ENCODE results near the gene LMTK2. TPM values are rescaled to one million over a fixed set of nuclear protein-coding genes. Genes with fewer than 3 reads are reported as not detected.

LMTK2 gene
- total RNA-seq, 1 donor from 2014 or later, result 8.4 TPM

DNA sequence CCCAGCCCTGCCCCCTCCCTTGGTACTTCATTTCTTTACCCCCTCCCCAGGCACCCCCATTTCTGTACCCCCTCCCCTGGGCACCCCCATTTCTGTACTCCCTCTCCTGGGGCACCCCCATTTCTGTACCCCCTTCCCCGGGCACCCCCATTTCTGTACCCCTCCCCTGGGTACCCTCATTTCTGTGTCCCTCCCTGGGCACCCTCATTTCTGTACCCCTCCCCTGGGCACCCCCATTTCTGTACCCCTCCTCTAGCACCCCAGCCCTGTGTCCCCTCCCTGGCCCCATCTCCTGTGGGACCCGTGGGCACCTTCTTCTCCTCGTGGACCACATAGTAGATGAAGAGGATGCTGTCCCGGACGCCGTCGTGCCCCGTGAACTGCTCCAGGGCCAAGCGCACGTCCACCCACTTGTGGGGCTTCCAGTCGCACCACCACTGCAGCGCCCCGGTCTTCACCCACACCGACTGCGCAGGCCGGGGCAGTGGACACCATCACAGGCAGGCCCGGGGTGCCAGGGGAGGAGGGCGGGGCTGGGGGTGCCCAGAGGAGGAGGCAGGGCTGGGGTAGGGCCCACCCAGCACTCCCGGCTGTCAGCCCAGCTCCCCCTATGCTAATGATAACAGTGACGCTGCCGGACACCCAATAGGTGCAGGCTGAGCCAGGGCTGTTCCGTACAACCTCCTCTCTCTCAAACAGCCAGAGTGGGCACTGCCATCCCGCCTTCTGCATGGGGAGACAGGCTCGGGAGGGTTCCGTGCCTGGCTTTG is 125.0 kb downstream of the LMTK2 start:
- H3K4me3 ChIP-seq (ENCODE audit: low read length in 3 of 3), result no peak overlapping the region
- no peak overlapping the region for H3K9ac ChIP-seq (ENCODE audit: low read depth in 1 of 3, low read length in 3 of 3)
- H3K36me3 ChIP-seq (ENCODE audit: control insufficient read depth in 3 of 3, insufficient read depth in 3 of 3, low read length in 3 of 3), result peaks cover 10 to 16% (median 10%) of the 10 kb centered on the region in 3 donors
- H3K27ac ChIP-seq (ENCODE audit: low read depth, low read length), result no peak overlapping the region
- H3K4me1 ChIP-seq (ENCODE audit: control insufficient read depth in 3 of 3, insufficient read depth in 3 of 3, low read length in 3 of 3), result peaks cover 6 to 10% (median 8%) of the 10 kb centered on the region in 3 donors
- H3K27me3 ChIP-seq (ENCODE audit: control insufficient read depth in 3 of 3, insufficient read depth in 3 of 3, low read length in 3 of 3), result no peaks in the 10 kb centered on the region
- H3K9me3 ChIP-seq (ENCODE audit: control insufficient read depth in 3 of 3, low read length in 3 of 3), result no peaks in the 10 kb centered on the region

DNA sequence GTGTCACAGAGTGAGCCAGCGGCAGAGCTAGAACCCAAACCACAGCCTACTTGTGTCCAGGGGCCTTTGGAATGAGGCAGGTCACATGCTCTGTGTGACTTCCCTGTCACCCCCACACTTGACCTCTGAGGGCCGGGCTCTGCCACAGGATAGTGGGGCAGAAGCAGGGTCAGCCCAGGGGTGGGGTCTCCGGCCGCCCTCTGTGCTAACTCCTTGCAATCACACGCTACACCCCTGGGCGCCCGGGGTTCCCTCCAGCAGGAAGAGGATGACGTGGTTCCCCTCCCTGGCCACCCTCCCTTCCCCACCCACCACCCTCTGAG is 125.6 kb downstream of the LMTK2 start:
- H3K4me3 ChIP-seq (ENCODE audit: low read length in 3 of 3), result no peak overlapping the region
- no peak overlapping the region for H3K9ac ChIP-seq (ENCODE audit: low read depth in 1 of 3, low read length in 3 of 3)
- H3K36me3 ChIP-seq (ENCODE audit: control insufficient read depth in 3 of 3, insufficient read depth in 3 of 3, low read length in 3 of 3), result peaks cover 10 to 20% (median 10%) of the 10 kb centered on the region in 3 donors
- H3K4me1 ChIP-seq (ENCODE audit: control insufficient read depth in 3 of 3, insufficient read depth in 3 of 3, low read length in 3 of 3), result peaks cover 6 to 10% (median 8%) of the 10 kb centered on the region in 3 donors
- H3K27me3 ChIP-seq (ENCODE audit: control insufficient read depth in 3 of 3, insufficient read depth in 3 of 3, low read length in 3 of 3), result no peaks in the 10 kb centered on the region
- no peaks in the 10 kb centered on the region for H3K9me3 ChIP-seq (ENCODE audit: control insufficient read depth in 3 of 3, low read length in 3 of 3)
- H3K27ac ChIP-seq (ENCODE audit: low read depth, low read length), result no peak overlapping the region

DNA sequence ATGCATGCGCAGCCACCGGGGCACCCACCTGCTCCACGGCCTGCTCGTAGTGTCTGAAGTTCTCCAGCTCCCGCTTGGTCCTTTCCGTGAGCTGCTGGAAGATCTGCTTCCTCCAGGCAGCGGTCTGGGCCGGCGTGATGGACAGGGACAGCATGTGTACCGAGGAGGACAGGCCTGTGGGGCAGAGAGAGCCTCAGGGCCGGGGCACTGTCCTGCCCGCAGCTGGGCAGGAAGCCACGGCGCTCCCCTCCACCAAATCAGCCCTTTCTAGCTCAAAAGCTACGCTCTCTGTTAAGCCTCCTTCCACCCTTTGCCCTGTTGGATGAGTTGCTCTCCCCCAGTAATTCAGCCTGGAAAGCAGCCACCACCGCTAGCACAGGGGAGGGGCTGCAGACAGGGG is 126.1 kb downstream of the LMTK2 start:
- Histone ChIP-seq H3K9ac (ENCODE audit: low read depth in 1 of 3, low read length in 3 of 3) (no peak overlapping the region), H3K9me3 (ENCODE audit: control insufficient read depth in 3 of 3, low read length in 3 of 3) (no peaks in the 10 kb centered on the region), H3K27me3 (ENCODE audit: control insufficient read depth in 3 of 3, insufficient read depth in 3 of 3, low read length in 3 of 3) (no peaks in the 10 kb centered on the region), H3K4me1 (ENCODE audit: control insufficient read depth in 3 of 3, insufficient read depth in 3 of 3, low read length in 3 of 3) (peaks cover 6 to 10% (median 8%) of the 10 kb centered on the region in 3 donors), H3K4me3 (ENCODE audit: low read length in 3 of 3) (no peak overlapping the region), H3K36me3 (ENCODE audit: control insufficient read depth in 3 of 3, insufficient read depth in 3 of 3, low read length in 3 of 3) (peaks cover 9 to 20% (median 9%) of the 10 kb centered on the region in 3 donors), H3K27ac (ENCODE audit: low read depth, low read length) (no peak overlapping the region)

DNA sequence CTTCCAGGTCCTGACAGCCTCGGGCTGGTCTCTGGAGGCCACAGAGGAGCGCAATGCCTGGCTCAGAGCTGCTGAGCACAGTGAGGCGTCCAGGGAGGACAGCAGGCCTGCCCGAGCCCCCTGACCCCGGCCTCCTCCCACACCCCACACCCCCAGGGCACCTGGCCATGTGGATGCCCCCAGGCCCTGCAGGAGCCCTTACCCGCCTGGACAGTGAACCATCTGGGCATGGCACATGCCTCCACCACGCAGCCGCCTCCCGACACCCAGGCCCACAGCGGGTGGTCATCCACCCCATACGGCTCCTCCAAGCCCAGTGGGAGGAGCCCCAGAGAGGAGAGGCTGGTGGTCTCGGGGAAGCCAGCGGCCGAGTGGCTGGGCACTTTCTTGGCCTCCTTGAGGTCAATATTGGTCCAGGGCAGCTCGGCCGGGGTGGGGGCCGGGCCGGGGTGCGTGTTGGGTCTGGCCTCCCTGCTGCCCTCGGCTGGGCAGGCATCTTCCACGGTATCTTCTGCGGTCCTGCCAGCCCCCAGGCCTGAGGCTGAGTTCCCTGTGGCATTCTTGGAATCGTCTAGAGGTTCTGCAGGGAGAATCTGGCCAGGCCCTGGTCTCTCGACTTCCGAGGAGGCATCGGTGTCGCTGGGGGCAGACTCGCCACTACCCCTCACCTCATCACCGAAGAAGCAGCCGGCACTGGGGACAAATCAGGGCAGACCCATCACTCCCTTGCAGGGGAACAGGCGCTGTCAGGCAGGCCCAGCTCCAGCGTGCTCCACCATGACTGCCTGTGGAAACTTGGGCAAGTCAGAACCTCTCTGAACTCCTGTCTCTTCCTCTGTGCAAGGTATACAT is 126.8 kb downstream of the LMTK2 start:
- Histone ChIP-seq H3K27ac (ENCODE audit: low read depth, low read length) (no peak overlapping the region), H3K9ac (ENCODE audit: low read depth in 1 of 3, low read length in 3 of 3) (no peak overlapping the region), H3K4me3 (ENCODE audit: low read length in 3 of 3) (no peak overlapping the region), H3K36me3 (ENCODE audit: control insufficient read depth in 3 of 3, insufficient read depth in 3 of 3, low read length in 3 of 3) (peaks cover 8 to 22% (median 8%) of the 10 kb centered on the region in 3 donors), H3K9me3 (ENCODE audit: control insufficient read depth in 3 of 3, low read length in 3 of 3) (no peaks in the 10 kb centered on the region), H3K27me3 (ENCODE audit: control insufficient read depth in 3 of 3, insufficient read depth in 3 of 3, low read length in 3 of 3) (no peaks in the 10 kb centered on the region), H3K4me1 (ENCODE audit: control insufficient read depth in 3 of 3, insufficient read depth in 3 of 3, low read length in 3 of 3) (peaks cover 6 to 10% (median 8%) of the 10 kb centered on the region in 3 donors)

DNA sequence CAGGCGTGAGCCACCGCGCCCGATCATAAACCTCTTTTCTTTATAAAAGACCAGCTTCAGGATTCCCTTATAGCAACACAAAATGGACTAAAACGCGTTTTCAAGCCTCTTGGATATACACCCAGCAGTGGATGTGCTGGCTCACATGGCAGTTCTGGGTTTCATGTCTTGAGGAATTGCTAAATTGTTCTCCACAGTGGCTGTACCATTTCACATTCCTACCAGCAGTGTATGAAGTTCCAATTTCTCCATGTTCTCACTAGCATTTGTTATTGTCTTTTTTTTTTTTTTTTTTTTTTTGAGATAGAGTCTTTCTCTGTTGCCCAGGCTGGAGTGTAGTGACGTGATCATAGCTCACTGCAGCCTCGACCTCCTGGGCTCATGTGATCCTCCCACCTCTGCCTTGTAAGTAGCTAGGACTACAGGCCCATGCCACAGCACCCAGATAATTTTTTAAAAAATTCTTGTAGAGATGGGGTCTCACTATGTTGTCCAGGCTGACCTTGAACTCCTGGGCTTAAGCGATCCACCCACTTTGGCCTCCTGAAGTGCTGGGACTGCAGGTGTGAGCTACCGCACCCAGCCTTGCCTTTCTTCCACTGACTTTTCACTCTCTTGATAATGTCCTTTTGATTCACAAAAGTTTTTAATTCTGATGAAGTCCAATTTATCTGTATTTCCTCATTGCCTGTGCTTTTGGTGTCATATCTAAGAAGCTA is 127.9 kb downstream of the LMTK2 start:
- no peaks in the 10 kb centered on the region for H3K27me3 ChIP-seq (ENCODE audit: control insufficient read depth in 3 of 3, insufficient read depth in 3 of 3, low read length in 3 of 3)
- peaks cover under 1 to 2% (median under 1%) of the 10 kb centered on the region in 3 donors for H3K4me1 ChIP-seq (ENCODE audit: control insufficient read depth in 3 of 3, insufficient read depth in 3 of 3, low read length in 3 of 3)
- no peak overlapping the region for H3K4me3 ChIP-seq (ENCODE audit: low read length in 3 of 3)
- H3K27ac ChIP-seq (ENCODE audit: low read depth, low read length), result no peak overlapping the region
- no peaks in the 10 kb centered on the region for H3K9me3 ChIP-seq (ENCODE audit: control insufficient read depth in 3 of 3, low read length in 3 of 3)
- H3K9ac ChIP-seq (ENCODE audit: low read depth in 1 of 3, low read length in 3 of 3), result no peak overlapping the region
- peaks cover 13 to 31% (median 18%) of the 10 kb centered on the region in 3 donors for H3K36me3 ChIP-seq (ENCODE audit: control insufficient read depth in 3 of 3, insufficient read depth in 3 of 3, low read length in 3 of 3)

DNA sequence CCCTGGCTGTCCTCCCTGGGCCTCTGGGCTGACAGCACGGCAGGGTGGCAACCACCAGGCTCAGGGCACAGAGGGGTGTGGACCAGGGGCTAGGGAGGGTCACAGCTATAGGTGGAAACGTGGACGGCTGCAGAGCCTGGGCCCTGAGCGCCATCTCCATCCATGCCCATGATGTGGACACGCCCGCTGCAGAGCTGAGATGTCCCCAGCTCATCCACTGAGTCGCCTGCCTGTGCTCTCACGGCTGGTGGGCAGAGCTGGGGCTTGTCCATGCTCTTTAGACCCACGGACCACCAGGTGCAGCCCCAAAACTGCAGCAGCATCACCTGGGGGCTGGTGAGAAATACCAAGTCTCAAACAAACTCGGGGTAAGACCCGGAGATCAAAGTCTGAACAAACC is 129.2 kb downstream of the LMTK2 start:
- H3K4me1 ChIP-seq (ENCODE audit: control insufficient read depth in 3 of 3, insufficient read depth in 3 of 3, low read length in 3 of 3), result no peaks in the 10 kb centered on the region
- H3K27ac ChIP-seq (ENCODE audit: low read depth, low read length), result no peak overlapping the region
- peaks cover 15 to 37% (median 23%) of the 10 kb centered on the region in 3 donors for H3K36me3 ChIP-seq (ENCODE audit: control insufficient read depth in 3 of 3, insufficient read depth in 3 of 3, low read length in 3 of 3)
- H3K9me3 ChIP-seq (ENCODE audit: control insufficient read depth in 3 of 3, low read length in 3 of 3), result no peaks in the 10 kb centered on the region
- no peak overlapping the region for H3K4me3 ChIP-seq (ENCODE audit: low read length in 3 of 3)
- H3K9ac ChIP-seq (ENCODE audit: low read depth in 1 of 3, low read length in 3 of 3), result no peak overlapping the region
- H3K27me3 ChIP-seq (ENCODE audit: control insufficient read depth in 3 of 3, insufficient read depth in 3 of 3, low read length in 3 of 3), result no peaks in the 10 kb centered on the region

DNA sequence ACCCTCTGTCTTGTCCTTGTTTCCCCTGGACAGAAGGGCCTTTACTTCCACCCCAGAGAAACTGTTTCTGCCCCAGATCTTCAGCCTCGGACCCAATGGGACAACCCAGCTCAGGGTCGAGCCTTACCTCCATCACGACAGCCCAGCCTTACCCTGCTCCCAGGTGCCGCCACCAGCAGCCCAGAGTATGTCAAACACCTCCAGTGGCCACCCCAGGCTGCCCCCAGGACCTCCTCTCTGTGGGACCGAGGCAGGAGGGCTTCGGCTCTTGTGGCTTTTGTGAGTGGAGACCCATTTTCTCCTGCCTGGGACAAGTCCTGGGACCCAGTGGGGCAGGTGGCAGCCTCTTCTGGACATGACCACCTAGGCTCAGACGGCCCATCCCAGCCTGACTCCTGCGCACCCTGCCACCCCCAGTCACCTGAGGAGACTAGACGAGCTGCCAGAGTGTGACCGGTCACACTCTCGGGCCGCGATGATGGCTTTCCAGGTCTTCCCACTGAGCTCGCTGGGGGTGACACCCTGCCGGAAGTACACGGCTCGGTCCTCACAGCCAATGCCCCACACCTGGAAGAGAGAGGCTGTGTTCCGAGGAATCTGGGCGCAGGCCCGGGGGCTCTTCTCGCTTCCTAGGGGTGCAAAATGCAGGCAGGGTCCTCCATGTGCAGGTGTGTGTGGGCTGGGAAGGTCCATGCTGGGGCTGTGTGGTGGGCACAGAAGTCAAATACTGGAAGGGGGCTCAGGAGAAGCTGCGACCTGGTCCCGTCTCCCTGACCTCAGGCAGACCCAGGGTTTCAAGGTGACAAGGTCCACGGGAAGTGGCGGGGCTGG is 129.9 kb downstream of the LMTK2 start:
- peaks cover 15 to 40% (median 27%) of the 10 kb centered on the region in 3 donors for H3K36me3 ChIP-seq (ENCODE audit: control insufficient read depth in 3 of 3, insufficient read depth in 3 of 3, low read length in 3 of 3)

DNA sequence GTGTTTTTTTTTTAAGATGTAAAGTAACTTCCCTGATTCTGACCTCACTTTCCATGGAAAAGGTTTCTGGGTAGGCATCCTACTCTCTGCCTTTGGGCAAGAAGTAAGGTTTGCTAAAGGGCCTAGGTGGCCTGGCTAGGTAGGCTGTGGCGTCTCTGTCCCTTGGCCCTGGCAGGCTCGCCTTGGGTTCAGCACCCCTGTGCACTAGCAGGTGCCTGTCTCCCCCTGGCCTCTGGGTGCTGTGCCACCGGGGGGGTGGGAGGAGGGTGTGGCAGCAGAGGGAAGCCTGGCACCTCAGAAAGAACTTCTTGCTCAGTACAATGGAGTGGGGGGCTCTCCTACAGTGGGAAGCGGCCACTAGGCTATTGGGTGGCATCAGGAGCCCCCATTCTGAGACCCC is 131.4 kb downstream of the LMTK2 start:
- Histone ChIP-seq H3K27ac (ENCODE audit: low read depth, low read length) (no peak overlapping the region), H3K36me3 (ENCODE audit: control insufficient read depth in 3 of 3, insufficient read depth in 3 of 3, low read length in 3 of 3) (peaks cover 12 to 41% (median 27%) of the 10 kb centered on the region in 3 donors), H3K4me1 (ENCODE audit: control insufficient read depth in 3 of 3, insufficient read depth in 3 of 3, low read length in 3 of 3) (no peaks in the 10 kb centered on the region), H3K4me3 (ENCODE audit: low read length in 3 of 3) (no peak overlapping the region), H3K9me3 (ENCODE audit: control insufficient read depth in 3 of 3, low read length in 3 of 3) (no peaks in the 10 kb centered on the region), H3K9ac (ENCODE audit: low read depth in 1 of 3, low read length in 3 of 3) (no peak overlapping the region), H3K27me3 (ENCODE audit: control insufficient read depth in 3 of 3, insufficient read depth in 3 of 3, low read length in 3 of 3) (no peaks in the 10 kb centered on the region)

More for the DNA sequence above, 129.9 kb downstream of the LMTK2 start:
- no peak overlapping the region for H3K4me3 ChIP-seq (ENCODE audit: low read length in 3 of 3)
- H3K27me3 ChIP-seq (ENCODE audit: control insufficient read depth in 3 of 3, insufficient read depth in 3 of 3, low read length in 3 of 3), result no peaks in the 10 kb centered on the region
- no peak overlapping the region for H3K9ac ChIP-seq (ENCODE audit: low read depth in 1 of 3, low read length in 3 of 3)
- no peak overlapping the region for H3K27ac ChIP-seq (ENCODE audit: low read depth, low read length)
- no peaks in the 10 kb centered on the region for H3K9me3 ChIP-seq (ENCODE audit: control insufficient read depth in 3 of 3, low read length in 3 of 3)
- no peaks in the 10 kb centered on the region for H3K4me1 ChIP-seq (ENCODE audit: control insufficient read depth in 3 of 3, insufficient read depth in 3 of 3, low read length in 3 of 3)

DNA sequence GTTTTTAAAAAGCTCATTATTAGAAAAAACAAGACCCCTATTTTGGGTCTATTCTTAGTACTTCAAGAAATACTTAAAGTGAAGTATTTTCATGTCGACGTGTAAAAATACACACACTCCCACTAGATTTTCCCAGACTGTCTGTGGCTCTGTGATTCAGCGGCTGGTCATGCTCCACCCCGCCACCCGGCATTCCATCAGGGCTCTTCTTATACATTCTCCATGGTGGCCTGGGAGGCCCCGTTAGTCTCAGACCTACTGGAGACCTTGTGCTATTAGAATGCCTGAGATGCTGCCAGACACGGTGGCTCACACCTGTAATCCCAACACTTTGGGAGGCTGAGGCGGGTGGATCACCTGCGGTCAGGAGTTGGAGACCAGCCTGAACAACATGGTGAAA is 132.3 kb downstream of the LMTK2 start:
- Histone ChIP-seq H3K4me1 (ENCODE audit: control insufficient read depth in 3 of 3, insufficient read depth in 3 of 3, low read length in 3 of 3) (no peaks in the 10 kb centered on the region), H3K9ac (ENCODE audit: low read depth in 1 of 3, low read length in 3 of 3) (no peak overlapping the region), H3K27me3 (ENCODE audit: control insufficient read depth in 3 of 3, insufficient read depth in 3 of 3, low read length in 3 of 3) (no peaks in the 10 kb centered on the region), H3K27ac (ENCODE audit: low read depth, low read length) (no peak overlapping the region), H3K36me3 (ENCODE audit: control insufficient read depth in 3 of 3, insufficient read depth in 3 of 3, low read length in 3 of 3) (peaks cover 12 to 39% (median 30%) of the 10 kb centered on the region in 3 donors), H3K4me3 (ENCODE audit: low read length in 3 of 3) (no peak overlapping the region), H3K9me3 (ENCODE audit: control insufficient read depth in 3 of 3, low read length in 3 of 3) (no peaks in the 10 kb centered on the region)
